HG03103 (cell line): ENCODE data around the gene CTNNA3.

Source experiments
- ATAC-seq: cut with Tn5 transposase; IDR thresholded peaks from one replicate; pipeline ENCODE4 v1.9.1; 2021; ENCODE audit warnings: low read depth; ENCODE audit not compliant: unreplicated experiment

The CTNNA3 gene

DNA sequence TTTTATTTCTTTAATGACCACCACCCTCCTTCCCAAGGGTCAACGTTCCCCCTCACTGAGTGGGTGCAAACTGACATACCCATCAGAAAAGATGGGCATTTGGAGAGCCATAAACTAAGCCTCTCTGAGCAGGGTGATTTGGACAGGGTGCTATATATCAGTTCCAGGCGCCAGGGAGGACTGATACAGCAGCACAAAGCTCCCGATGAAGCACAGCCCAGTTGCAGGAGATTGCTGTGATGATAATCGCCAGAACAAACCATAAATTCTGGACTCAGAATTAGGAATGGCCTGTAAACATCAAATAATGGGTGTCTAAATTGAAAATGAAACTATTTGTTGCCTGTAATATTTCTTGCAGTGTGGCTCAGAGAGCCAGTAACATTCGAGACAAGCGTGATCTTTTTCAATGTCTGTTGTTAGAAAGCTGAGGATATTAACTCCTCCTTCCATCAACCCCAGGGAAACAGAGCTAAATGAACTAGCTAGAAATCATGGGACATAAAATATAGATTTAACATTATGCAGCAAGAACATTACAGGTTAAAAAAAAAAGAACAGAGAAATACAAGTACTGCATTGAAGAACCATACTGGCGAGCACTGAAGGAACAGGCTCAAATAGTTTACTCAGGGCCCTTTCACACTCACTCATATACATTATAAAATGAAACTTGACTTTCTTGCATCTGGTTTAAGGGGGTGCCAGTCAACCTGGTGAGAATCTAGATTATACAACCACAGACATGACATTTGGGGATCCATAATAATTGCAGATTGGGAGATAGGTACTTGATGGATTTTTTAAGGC lies 907.6 kb downstream of the CTNNA3 start:
- no peak for ATAC-seq

DNA sequence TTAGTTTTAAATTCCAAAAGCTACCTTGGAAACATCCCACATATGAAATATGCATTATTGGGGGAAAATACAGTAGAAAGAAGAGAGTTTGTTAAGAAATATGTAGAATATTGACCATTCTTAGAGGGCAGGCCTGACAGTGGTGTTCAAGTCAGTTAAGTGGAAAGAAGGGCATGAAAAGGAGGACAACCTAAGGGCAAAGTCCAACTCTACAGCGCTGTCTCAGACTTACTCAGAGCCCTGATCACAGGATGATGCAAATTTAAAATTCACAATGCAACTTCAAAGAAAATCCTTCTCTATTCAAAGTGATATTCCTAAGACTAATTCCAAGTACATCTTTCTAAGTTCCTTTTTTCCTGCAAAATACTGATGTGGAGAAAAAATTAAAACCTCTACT lies 909.3 kb downstream of the CTNNA3 start:
- no peak for ATAC-seq

- ATAC-seq, result no peak
These were observed 911.2 kb downstream of the CTNNA3 start for GRCh38 chr10:66784770-66785169.

DNA sequence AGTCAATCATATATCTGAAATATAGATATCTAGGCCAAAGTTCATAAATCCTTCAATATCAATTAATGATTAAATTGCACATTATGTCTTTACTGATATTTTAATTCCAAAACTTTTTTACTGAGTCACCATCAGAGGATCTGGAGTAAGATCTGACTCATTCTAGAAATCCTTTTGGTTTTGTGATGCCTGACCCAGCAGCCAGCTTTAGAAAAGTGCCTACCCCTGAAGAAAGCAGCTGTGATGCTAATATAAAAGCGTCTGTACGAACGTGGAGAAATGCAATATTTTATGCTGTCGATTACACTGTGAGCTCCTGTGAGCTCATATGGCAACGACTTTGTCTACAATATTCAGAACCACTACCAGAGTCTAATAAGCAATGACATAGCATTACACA lies 912.7 kb downstream of the CTNNA3 start:
- no peak for ATAC-seq

DNA sequence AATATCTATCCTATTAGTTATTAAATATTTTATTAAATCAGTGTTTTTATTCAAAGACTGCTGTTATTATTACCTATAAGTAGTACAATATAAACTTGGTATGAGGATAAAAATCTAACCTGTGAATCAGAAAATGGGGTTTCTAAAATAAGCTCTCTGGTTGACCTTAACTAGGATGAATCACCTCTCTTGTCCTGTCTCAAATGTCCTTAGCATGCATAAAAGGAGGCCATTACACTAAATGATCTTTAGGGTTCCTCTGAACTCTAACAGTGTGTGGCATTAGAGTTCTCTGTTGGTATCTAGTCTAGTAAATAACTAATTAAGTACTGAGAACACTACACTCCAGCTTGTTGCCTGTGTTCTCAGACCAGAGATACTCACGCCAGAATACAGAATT lies 913.2 kb downstream of the CTNNA3 start:
- no peak for ATAC-seq

DNA sequence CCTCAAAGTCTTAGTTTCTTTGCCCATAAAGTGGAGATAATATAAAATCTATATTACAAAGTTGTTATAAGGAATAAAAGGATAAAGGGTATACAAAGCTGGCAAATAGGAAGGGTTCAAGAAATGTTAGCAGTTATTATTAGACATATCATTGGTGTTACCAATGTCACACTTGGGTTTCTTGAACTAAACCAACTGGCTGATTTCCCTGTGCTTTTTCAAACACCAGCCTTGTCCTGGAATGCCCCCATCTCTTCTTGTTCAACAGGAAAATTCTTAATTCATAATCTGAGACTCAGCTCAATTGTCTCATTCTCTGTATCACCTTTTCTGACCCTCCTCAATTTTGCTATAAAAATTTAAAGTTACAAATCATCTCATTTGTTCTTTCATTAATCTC lies 913.9 kb downstream of the CTNNA3 start:
- ATAC-seq, result no peak

DNA sequence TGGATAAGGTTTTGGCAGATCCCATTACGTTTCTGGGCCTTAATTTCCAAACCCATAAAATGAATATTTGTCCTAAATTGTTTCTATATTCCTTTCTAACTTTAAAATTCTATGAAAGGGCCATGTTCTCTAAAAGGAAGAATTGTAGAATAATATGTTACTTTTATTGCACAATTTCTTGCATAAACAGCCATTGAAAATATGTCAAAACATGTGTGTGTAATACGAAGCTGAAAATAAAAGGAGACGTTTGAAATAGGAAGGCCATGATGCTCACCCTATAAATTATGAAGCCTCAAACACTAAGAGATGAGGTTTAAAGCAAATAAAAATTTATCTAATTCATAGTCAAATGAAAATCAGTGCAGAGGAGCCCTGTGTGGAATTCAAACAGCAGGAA lies 915.2 kb downstream of the CTNNA3 start:
- ATAC-seq, result no peak

DNA sequence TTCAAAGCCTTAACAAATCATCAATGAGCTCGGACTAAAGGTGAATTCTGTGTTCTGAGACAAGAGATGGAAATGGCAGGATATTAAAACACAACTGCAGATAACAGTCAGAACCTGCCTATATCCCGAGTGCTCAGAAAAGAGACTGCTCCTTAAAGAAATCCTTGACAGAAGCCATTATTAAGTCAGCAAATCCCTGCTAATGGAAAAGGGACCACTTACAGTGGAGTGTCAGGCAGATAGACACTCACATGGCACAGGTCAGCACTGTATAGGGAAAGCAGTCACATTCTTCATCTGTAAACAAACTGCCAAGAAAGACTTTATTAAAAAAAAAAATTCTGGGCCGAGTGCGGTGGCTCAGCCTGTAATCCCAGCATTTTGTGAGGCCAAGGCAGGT lies 917.6 kb downstream of the CTNNA3 start:
- no peak for ATAC-seq

- no peak for ATAC-seq
These were observed 918.3 kb downstream of the CTNNA3 start for GRCh38 chr10:66777665-66778064.

GRCh38 chr10:66773472-66773817 lies 922.5 kb downstream of the CTNNA3 start:
- ATAC-seq, result no peak

- no peak for ATAC-seq
These were observed 923.2 kb downstream of the CTNNA3 start for GRCh38 chr10:66772548-66773471.

- no peak for ATAC-seq
These were observed 928.3 kb downstream of the CTNNA3 start for GRCh38 chr10:66767707-66768106.

DNA sequence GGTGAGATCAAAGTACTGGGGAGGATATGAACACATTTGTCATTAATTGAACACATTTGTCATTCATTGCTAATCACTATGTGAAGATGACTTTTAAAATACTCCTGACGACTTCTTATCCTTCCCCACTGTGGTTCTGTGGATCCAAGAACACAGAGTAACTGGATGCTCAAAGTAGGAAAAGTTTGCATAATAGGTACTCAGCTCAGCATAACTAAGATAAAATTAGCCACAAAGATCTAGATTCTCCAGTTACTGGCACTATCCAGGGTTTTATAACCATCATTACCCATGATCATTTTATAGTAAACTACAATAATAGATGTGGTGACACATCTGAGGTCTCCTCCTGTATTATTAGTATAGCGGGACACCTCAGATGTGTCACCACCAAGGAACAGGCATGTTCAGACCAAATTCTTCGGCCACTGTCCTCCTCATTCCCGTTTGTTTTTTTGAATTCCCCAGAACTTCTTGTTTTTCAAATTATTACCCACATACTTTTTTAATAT lies 933.7 kb downstream of the CTNNA3 start:
- ATAC-seq, result no peak

GRCh38 chr10:66760941-66761340 lies 935.1 kb downstream of the CTNNA3 start:
- ATAC-seq, result no peak

DNA sequence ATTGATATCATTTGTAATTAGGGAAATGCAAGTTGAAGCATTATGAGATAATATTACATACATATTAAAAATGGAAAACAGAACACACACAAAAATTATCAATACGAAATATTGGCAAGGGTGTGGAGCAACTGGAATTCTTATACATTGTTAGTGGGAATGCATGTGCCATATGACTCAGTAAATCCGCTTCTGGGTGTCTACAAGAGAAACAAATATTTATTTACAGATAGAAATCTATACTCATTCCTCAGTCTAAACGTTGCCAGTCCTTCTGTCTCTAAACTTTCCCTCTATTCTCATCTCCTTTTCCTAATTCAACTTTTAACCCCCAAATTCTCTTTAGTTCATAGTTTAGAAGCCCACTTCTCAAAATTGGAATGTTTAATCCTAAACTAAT lies 940.5 kb downstream of the CTNNA3 start:
- no peak for ATAC-seq

GRCh38 chr10:66752714-66753113 lies 943.3 kb downstream of the CTNNA3 start:
- no peak for ATAC-seq

DNA sequence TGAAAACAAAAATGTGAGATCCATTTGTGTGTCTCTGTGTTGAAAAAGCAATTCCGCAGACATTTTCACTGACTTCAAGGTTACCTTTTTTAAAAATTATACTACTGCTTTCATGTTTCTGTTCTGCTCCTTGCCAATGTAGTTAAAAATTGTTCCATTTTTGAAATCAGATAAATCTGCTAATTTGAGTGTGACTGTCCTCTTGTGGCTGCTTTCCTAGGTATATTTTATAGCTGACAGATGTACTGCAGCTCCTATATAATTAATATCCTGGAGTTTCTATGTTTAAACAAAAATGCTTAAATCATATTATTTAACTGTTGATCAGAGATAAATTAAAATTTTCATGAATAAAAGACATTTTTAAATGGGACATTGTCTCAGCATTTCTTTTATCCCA lies 947.8 kb downstream of the CTNNA3 start:
- ATAC-seq, result no peak

DNA sequence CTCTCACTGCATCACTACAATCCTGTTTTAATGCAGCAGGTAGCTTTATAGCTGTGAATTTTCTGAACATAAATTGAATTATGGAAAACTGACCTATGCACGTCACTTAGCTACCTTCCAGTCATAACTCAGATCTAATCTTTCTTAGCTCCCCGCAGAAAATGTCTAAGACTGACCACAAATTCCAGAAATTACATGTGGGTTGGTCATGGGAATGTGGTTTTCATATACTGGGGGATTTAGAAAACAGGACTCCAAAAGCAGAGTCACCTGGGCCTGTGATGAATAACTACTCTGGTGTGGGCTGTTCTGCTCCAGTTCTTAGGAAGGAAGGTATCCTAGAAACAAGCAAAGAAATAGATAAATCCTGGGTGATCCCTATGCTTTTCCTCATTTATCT lies 948.5 kb downstream of the CTNNA3 start:
- ATAC-seq, result no peak

GRCh38 chr10:66746711-66747110 lies 949.3 kb downstream of the CTNNA3 start:
- no peak for ATAC-seq

DNA sequence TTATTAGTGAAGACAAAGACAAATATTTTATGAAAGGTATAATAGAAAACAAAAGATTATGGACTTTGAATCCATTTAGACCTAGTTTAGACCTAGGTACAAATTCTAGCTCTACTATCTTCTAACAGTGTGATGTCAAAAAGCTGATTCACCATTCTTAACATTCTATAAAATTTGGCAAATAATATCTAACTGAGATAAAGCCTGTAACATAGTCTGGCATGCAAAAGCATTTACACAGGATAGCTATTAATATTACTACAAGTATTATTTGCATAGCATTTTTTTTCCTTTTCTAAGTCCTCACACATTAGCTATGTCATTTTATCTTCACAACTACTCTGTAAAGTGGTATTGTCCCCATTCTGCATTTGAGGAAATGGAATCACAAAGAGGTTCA lies 949.7 kb downstream of the CTNNA3 start:
- ATAC-seq, result no peak

- no peak for ATAC-seq
These were observed 951.1 kb downstream of the CTNNA3 start for GRCh38 chr10:66744915-66745314.

- ATAC-seq, result no peak
These were observed 958.8 kb downstream of the CTNNA3 start for GRCh38 chr10:66737241-66737640.
